HTERT RPE-1 (cell line): ENCODE data around the gene ANKRD42.
"Not testable (repeated sequence)": the region's sequence is repeated elsewhere in the genome, so short reads cannot be mapped to it uniquely, and the experiment has no call there.

ENCODE experiments used
- in situ Hi-C: fragments of 300-500 bp; cut with MboI; formaldehyde crosslinking; loops from 4 replicates; pipeline ENCODE4 v1.14.3; 2020; ENCODE audit warnings: low sequenced_read_pairs

The ANKRD42 gene

GRCh38 chr11:83238111-83238510, 44.6 kb downstream of the ANKRD42 start:
- in situ Hi-C loops: no loop called here

DNA sequence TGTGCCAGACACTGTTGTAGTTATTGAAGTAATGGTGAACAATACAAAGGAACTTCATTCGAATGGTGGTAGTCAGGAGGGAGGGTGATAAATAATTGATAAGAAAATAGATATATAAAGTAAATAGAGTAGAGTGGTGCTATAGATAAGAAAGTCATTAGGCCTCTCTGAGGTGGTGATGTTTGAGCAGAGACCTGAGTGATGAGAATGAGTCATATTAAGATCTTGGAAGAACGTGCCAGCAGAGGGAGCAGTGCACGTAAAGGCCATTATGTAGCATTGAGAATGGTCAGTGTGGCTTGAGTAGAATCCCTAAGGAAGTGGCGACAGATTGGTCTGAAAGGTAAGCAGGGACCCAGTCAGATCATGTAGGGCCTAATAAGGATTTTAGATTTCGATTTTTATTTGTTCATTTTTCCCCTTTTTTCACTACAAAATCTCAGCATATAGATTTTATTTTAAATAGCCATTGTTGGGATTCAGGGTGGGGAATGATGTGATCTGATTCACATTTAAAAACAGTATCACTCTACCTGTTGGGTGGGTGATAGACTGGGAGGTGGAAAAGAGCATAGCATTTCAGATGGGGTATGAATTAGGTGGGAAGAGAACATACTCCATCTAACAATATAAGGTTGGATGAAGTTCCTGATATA, 47.9 kb downstream of the ANKRD42 start:
- in situ Hi-C loops: no loop called here

DNA sequence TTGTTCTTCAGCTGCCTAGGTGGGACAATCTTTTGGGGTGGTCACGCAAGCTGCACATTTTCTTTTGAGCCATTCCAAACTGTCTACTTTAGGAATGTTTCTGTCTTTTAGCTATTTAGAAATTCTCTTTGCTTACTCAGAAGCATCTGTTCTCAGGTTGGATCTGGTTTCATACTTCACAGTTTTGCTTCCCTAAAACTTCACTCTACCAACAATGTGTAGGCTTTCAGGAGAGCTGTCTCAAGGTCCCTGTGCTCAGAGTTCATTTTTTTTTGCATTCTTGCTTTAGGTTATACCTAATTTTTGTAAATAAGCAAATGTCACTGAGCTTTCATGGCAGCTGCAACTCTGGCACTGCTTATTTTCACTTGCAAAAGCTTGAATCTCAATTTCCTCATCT, 55.9 kb downstream of the ANKRD42 start:
- in situ Hi-C loops: no loop called here

GRCh38 chr11:83249972-83250593, 56.6 kb downstream of the ANKRD42 start:
- in situ Hi-C loops: no loop called here

DNA sequence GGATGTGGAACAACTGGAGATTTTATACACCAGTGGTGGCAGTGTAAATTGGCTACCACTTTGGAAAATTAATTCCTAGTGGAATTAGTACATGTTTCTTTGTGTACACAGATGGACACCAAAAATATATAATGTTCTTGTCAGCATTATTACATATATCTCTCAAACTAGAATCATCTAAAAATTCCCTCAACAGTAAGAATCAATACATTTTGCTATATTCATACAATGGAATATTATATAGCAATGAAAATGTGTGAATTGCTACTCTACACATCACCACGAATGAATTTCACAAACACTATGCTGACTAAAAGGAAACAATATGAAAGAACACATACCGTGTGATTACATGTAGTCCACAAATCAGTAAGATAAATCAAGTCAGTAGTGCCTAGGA, 58.8 kb downstream of the ANKRD42 start:
- in situ Hi-C loops: no loop called here

DNA sequence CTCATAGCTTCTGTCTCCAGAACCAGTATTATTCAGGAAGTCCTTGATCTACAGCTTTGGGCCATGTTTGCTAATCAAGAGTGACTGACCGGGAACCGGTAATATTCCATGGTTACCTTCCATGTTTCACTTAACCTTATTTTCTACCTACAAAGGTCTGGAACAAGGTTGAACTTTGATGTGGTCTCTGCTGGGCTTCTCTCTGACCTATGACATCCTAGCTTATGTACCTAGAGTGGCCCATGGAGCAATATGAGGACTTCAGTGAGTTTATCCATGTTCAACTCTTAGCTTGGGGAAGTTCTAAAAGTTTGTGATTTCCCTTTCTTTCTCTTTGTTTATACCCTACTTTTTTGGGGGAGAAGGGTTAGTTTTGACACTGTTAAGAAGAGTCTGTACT, 59.4 kb downstream of the ANKRD42 start:
- in situ Hi-C loops: no loop called here

GRCh38 chr11:83255366-83255765, 61.9 kb downstream of the ANKRD42 start:
- in situ Hi-C loops: no loop called here

DNA sequence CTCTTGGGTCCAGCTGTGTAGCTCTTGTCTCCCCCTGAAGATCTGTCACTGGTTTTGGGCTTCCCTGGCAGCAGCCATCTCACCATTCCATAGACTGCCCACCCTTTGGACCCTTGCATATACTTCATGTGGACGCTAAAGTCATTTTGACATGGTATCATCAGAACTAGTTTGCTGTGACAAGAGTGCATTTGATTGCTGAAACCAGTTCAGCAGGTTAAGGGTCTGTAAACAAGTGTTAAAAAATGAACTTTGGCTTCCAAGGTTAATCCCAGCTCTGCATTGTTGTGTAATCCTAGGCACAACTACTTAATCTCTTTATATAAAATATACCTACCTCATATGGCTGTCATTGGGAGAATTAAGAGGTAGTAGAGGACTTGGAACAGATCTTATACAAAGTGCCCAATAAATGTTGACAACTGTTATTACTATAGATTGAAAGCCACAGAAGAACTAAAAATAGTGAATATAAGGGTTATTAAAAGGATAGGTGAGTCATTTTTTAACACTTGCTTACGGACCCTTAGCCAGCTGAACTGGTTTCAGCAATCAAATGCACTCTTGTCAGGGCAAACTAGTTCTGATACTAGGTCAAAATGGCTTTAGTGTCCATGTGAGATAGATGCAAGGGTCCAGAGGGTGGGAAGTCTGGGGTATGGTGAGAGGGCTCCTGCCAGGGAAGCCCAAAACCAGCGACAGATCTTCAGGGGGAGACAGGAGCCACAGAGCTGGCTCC, 63.3 kb downstream of the ANKRD42 start:
- in situ Hi-C loops: no loop called here

DNA sequence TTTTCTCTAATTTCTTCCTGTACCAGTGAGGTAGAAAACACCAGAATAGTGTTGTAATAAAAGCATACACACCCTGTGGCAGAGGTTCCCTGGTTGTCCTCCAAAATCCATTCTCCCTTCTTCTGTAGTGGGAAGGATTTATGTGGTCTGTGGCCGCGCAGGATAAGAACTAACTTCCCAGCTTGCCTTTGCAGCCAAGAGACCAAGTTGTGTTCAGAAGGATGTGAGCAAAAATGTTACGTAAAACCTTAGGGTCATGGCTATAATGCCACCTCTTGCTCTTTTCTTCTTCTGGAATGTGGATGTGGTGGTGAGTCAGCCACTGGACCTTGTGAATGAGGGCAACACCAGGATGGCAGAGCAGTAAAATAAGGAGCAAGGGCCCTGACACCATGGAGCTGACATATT, 64.3 kb downstream of the ANKRD42 start:
- in situ Hi-C loops: no loop called here

- in situ Hi-C loops: no loop called here
These were observed 66.0 kb downstream of the ANKRD42 start for GRCh38 chr11:83259559-83259958.

GRCh38 chr11:83265331-83265730, 71.8 kb downstream of the ANKRD42 start:
- in situ Hi-C loops: no loop called here

- in situ Hi-C loops: not testable (repeated sequence)
These were observed 75.6 kb downstream of the ANKRD42 start for GRCh38 chr11:83269080-83269479.

GRCh38 chr11:83271734-83272133, 78.2 kb downstream of the ANKRD42 start:
- in situ Hi-C loops: not testable (repeated sequence)

GRCh38 chr11:83272627-83273026, 79.1 kb downstream of the ANKRD42 start:
- in situ Hi-C loops: no loop called here

GRCh38 chr11:83275888-83276641, 82.6 kb downstream of the ANKRD42 start:
- in situ Hi-C loops: no loop called here

DNA sequence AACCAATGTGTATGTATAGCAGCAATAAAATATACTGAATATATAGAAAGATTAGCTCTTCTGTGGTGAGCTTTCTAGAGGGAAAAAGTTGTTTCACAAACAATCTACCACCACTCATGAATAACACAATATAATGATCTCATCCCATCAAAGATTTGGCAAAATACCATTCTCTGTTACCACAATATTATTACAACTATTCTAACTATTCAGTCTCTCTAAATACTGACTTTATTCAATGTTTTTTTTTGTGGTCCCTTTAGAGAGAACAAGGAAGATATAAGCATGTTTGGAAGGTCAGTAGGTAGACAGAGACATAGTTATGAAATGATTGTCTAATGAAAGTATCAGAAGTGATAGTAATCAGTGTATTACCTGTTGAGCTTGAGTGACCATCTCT, 84.8 kb downstream of the ANKRD42 start:
- in situ Hi-C loops: no loop called here

- in situ Hi-C loops: no loop called here
These were observed 86.7 kb downstream of the ANKRD42 start for GRCh38 chr11:83280256-83280655.

DNA sequence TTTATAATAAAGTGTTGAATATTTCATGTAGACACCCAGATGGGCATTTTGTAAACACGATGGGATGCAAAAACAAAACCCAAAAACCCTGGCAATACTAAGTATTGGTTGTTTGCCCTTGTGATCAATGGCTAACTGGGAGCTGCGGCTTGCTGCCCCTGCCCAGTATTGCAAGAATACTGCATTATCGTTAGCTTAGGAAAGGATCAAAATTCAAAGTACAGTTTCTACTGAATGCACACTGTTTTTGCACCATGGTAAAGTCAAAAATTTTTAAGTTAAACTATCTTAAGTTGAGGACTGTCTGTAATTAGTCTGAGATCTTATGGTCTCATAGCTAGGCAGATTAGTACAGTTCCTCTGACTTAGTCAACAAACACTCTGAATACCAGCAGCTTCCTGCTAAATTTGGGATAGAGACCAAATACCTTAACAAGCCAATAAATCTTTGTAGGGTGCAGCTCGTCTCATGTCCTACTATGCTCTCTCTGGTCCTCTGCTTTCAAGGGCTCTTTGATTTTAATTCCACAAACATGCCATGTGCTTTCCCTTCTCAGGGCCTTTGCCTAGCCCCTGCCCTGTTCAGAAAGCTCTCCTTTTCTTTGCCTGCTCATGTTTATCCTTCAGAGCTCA, 88.7 kb downstream of the ANKRD42 start:
- in situ Hi-C loops: no loop called here

DNA sequence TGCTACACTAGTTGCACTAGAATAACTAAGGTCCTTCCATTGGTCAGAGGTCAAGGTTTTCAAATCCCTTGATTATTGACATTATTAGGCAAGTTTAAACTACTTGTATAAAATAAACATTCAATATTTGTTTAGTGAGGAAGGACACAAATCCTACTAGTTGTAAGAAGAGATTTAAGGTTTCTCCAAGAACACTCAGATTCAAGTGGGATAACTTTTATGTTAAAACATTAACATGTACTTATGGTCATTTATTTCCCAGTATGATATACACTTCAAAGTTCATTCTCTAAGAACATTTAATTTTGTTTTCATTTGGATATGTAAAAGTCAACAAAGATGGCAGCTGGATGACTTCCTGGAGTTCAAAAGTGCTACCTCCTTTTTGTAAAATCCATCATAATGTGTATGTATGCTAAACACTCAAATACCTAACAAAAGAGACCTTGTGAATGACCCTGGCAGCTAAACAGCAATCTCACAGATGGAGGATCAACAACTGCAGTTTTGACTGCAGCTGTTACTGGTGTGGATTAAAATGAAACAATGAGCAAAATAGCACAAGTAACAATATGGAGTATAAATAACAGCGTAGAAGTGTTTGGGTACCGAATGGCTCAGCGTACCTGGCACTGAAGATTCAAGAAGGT, 91.1 kb downstream of the ANKRD42 start:
- in situ Hi-C loops: no loop called here

DNA sequence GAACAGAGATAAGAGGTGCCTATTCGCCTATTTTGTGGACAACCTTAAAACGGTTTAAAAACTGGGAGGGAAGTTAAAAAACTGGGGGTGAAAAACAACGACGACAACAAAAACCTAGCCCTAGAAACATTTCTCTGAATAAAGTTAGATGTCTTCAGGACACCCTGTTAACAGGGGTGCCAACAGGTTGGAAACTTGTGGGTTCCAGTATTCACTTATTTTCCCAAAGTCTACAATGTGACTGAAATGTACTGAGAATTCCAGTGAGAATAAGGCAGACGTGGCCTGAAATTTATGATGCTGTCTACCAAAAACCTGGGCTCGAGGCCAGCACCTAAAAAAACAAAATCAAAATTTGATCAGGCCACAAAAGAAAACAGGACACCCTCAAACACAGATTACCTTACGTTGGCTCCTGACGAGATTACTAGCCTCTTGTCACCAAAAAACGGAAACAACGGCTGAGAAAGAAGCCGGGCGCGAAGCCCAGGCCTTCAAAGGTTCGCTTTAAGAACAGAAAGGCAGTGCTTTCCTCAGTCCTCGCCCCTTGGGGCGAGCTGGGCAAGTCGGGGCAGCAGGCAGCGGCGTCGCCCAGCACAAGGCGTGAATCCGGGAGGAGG, 91.7 kb downstream of the ANKRD42 start:
- in situ Hi-C loops: no loop called here
